GM21515 (cell line): ENCODE results near the gene PADI4.

Experiments used
- ATAC-seq: cut with Tn5 transposase; IDR thresholded peaks from one replicate; pipeline ENCODE4 v1.9.1; 2021; ENCODE audit not compliant: unreplicated experiment

The PADI4 gene

GRCh38 chr1:17347769-17348592 is 40.0 kb downstream of the PADI4 start:
- ATAC-seq: no peak

GRCh38 chr1:17348593-17349234 is 40.7 kb downstream of the PADI4 start:
- ATAC-seq: no peak

- ATAC-seq: no peak
These were observed 42.1 kb downstream of the PADI4 start for GRCh38 chr1:17350083-17350482.

- no peak for ATAC-seq
These were observed 43.0 kb downstream of the PADI4 start for GRCh38 chr1:17350928-17351446.

- ATAC-seq: no peak
These were observed 43.8 kb downstream of the PADI4 start for GRCh38 chr1:17351598-17352324.

GRCh38 chr1:17352419-17352909 is 44.5 kb downstream of the PADI4 start:
- no peak for ATAC-seq

- ATAC-seq: no peak
These were observed 47.9 kb downstream of the PADI4 start for GRCh38 chr1:17355898-17356297.

GRCh38 chr1:17356387-17357026 is 48.5 kb downstream of the PADI4 start:
- no peak for ATAC-seq

- no peak for ATAC-seq
These were observed 50.6 kb downstream of the PADI4 start for GRCh38 chr1:17358557-17358956.

GRCh38 chr1:17359031-17359430 is 51.0 kb downstream of the PADI4 start:
- no peak for ATAC-seq

- no peak for ATAC-seq
These were observed 51.8 kb downstream of the PADI4 start for GRCh38 chr1:17359808-17360207.

GRCh38 chr1:17360272-17360956 is 52.4 kb downstream of the PADI4 start:
- ATAC-seq: no peak

GRCh38 chr1:17361687-17362086 is 53.7 kb downstream of the PADI4 start:
- no peak for ATAC-seq

GRCh38 chr1:17363351-17363750 is 55.4 kb downstream of the PADI4 start:
- no peak for ATAC-seq

GRCh38 chr1:17363771-17364170 is 55.8 kb downstream of the PADI4 start:
- no peak for ATAC-seq

- ATAC-seq: no peak
These were observed 57.3 kb downstream of the PADI4 start for GRCh38 chr1:17365293-17365692.

- no peak for ATAC-seq
These were observed 61.5 kb downstream of the PADI4 start for GRCh38 chr1:17369466-17369865.

GRCh38 chr1:17370618-17371017 is 62.6 kb downstream of the PADI4 start:
- no peak for ATAC-seq

- ATAC-seq: no peak
These were observed 63.9 kb downstream of the PADI4 start, which contains the start of gene PADI6 for GRCh38 chr1:17371896-17372295. PADI6 (plus strand) TSS chr1:17372196; CDS start chr1:17372246, 50 bp downstream.

GRCh38 chr1:17372955-17373354 is 65.0 kb downstream of the PADI4 start:
- no peak for ATAC-seq
